SK-N-MC (cell line): ENCODE measurements around the gene PEX5L.
A peak's percentile ranks its signal among the peaks of the same experiment; 100 is the strongest.

Source experiments
- EZH2 ChIP-seq: fragments of 200-600 bp; sonication (generic); IDR thresholded peaks from one replicate; pipeline ENCODE4 v1.6.1; 2017; ENCODE audit warnings: antibody characterized with exemption
- FOXP2 ChIP-seq: optimal IDR thresholded peaks from 2 replicates; pipeline ENCODE3; 2011; ENCODE audit warnings: mild to moderate bottlenecking, moderate library complexity; ENCODE audit not compliant: insufficient read depth; ENCODE audit errors: extremely low read length, control extremely low read depth
- POLR2AphosphoS5 ChIP-seq: IDR thresholded peaks from 2 replicates; pipeline ENCODE4 v1.6.1; 2012; ENCODE audit warnings: mild to moderate bottlenecking, low read depth, low read length, borderline replicate concordance

GRCh38 chr3:179956416-179956830 is 80.3 kb downstream of the PEX5L start:
- peak; percentile 14; the same call in 1 of the 2 replicates for TF ChIP-seq POLR2AphosphoS5
- TF ChIP-seq EZH2, result no peak
- no peak for TF ChIP-seq FOXP2
